Measurements from ENCODE around the gene TXNDC17.

- no peak for TF ChIP-seq CTCF (IDR thresholded peaks at IDR 0.05)
- TF ChIP-seq POLR2A (IDR thresholded peaks at IDR 0.05), result no peak
- TF ChIP-seq POLR2AphosphoS5 (IDR thresholded peaks at IDR 0.05; ENCODE audit: insufficient read depth in 1 of 2, low read depth in 1 of 2), result no peak
Observed at GRCh38 chr17:6667516-6667915, 26.7 kb downstream of the TXNDC17 start.
